Stimulated activated naive CD4-positive, alpha-beta T cell treated with Interleukin-2 at 50 U/mL for 16 hours (primary cell): Measurements from ENCODE around the gene CARMIL3.
A peak's percentile ranks its signal among the peaks of the same experiment; 100 is the strongest.
"Not testable (repeated sequence)": the region's sequence is repeated elsewhere in the genome, so short reads cannot be mapped to it uniquely, and the experiment has no call there.

Source experiments
- DNase-seq: peaks from one replicate; lab custom pipeline; 2025; lab: John Stamatoyannopoulos, UW

CARMIL3 gene

DNA sequence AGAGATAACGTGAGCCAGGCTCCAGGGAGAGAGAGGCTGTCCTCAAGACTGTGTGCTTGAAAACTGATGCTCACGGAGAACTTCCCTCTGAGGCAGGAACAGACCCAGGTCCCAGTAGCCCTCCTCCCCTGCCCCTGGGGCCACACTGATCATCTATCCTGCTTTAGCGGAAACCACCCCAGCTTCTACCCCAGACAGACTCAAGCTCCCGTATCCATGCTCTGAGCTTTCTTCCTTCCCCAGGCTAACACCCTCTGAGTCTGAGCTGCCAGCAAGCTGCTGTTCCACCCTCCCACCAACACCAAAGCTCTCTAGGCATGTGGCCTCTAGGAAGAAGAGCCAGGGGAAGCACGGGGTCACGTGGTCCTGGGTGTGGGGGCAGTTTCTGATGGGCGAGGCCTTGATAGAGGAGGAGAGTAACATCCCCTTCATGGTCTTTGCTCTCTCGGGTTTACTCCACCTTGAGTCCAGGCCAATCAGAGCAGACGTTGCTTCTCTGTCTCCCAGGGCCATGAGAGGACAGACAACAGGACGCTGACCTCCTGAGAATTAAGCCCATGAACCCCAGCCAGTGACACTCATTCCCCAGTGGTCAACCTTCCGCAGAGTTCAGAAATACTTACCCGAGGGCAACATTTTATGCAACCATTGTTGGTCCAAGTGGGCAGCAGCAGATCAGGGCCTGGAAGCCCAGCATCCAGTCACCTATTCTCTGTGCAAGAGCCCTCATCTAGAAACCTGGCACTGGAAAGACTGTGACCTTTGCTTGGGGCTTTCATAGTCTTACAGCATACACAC is 43.7 kb downstream of the CARMIL3 start:
- peak; percentile 64 for DNase-seq

DNA sequence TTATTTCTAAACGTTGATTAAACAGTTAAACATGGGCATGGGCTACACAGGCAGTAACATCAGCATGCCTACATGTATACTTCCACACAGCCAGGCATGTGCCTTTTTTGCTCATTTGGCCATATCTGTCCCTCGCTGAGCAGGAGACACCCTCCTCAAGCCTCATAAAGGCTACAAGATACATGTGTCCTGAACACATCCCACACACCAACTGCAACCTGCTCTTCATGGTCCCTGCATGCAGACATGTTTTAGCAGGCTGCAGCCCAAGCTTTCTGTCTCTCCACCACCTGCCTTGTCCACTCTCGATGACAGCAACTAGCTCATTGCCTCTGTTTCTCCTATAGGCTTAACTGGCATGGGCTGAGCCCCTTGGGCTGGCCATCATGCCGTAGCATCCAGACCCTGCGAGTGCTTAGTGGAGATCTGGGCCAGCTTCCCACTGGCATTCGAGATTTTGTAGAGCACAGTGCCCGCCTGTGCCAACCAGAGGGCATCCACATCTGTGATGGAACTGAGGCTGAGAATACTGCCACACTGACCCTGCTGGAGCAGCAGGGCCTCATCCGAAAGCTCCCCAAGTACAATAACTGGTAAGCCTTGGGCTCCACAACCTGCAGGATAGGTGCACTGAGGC is 44.9 kb downstream of the CARMIL3 start:
- DNase-seq = no peak

DNA sequence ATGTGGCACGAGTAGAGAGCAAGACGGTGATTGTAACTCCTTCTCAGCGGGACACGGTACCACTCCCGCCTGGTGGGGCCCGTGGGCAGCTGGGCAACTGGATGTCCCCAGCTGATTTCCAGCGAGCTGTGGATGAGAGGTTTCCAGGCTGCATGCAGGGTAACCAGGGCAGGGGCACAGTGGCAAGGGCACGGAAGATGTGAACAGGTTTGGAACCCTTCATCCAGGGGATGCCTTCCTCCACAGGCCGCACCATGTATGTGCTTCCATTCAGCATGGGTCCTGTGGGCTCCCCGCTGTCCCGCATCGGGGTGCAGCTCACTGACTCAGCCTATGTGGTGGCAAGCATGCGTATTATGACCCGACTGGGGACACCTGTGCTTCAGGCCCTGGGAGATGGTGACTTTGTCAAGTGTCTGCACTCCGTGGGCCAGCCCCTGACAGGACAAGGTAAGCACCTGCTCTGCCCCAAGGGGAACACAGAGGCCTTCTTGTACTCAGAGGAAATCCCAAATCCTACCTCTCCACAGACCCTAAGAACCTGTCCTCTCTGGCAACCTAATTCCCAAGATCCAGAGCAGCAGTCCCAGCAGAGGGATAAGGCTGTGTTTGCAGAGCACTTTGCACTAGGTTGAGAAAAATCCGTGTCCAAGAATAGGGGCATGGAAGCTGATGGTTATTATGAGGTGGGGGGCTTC is 46.6 kb downstream of the CARMIL3 start:
- DNase-seq = no peak

DNA sequence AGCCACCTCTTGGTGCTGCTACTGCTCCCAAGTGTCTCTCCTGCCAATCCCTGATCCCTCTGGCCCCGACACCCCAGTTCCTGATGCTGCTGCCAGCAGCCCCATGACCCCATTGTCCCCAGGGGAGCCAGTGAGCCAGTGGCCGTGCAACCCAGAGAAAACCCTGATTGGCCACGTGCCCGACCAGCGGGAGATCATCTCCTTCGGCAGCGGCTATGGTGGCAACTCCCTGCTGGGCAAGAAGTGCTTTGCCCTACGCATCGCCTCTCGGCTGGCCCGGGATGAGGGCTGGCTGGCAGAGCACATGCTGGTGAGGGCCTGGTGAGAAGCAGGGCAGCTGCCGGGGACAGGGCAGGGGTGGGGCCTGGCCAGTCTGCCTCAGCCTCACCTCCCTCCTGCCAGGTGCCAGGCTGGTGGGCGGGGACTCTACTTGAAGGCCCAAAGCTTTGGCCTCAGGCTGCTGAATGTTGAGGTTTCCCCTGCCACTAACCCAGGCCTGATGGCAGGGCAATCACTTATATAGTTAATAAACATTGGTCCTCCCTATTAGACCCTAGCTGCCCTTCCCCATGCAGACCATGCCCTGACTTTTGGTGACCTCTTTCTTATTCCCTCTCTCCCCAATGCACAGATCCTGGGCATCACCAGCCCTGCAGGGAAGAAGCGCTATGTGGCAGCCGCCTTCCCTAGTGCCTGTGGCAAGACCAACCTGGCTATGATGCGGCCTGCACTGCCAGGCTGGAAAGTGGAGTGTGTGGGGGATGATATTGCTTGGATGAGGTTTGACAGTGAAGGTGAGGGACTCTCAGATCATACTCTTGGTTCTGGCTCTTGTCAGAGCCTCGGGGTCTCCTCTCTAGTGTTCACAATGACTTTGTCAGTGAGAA is 47.4 kb downstream of the CARMIL3 start:
- DNase-seq = no peak

DNA sequence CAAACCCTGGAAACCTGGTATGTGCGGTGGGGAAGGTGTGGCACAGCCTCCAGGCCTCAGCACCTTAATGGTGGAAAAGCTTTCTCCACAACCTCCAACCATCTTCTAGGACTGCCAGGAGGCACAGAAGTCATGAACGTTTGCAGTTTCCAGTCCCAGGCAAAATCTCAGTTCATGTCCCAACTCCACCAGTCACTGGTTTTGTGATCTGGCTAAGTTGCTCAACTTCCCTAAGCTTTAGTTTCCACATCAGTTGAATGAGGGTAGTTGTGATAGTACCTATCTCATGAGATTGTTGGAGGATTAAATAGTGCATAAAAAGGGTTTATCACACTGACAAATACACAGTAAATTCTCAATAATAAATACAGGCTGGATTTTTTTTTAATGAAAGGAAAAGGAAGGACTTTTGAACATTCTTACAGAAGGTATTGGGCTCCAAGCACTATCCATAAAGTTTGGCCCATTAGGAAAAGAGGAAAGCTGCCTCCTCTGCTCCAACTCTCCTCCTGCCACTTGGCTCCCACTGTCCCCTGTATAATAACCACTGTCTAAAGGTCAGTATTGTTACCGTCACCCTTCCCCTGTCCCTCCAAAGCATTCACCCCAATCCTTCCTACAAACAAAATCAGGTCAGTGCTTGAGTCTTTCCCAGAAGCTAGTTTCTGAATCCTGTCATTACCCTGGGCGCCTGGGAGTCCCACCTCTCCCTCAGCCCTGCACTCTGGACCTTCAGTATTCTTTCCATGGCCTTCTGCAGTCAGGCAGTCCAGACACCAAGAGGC is 48.6 kb downstream of the CARMIL3 start:
- DNase-seq = no peak

DNA sequence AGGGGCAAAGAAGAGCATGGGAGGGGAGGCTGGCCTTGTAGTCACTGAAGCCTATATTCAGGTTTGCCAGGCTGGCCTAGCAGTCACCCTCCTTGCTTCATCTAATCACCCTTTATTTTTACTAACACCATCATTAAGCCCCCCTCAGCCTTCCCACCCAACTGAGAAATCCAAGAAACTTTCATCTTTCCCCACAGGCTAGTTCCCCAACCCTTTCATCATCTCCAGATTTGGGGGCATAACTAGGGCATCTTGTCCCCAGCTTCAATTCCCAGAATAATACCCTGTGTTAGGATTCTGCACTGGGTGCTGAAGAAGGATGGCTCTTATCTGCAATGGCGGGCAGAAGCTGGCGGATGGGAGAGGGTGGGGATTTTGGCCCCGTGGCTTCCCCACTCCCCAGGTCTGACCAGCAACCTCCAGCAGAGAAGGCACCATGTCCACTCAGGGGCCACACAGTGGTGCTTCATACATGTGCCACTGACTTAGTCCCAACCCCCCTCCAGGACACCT is 49.2 kb downstream of the CARMIL3 start:
- no peak for DNase-seq

DNA sequence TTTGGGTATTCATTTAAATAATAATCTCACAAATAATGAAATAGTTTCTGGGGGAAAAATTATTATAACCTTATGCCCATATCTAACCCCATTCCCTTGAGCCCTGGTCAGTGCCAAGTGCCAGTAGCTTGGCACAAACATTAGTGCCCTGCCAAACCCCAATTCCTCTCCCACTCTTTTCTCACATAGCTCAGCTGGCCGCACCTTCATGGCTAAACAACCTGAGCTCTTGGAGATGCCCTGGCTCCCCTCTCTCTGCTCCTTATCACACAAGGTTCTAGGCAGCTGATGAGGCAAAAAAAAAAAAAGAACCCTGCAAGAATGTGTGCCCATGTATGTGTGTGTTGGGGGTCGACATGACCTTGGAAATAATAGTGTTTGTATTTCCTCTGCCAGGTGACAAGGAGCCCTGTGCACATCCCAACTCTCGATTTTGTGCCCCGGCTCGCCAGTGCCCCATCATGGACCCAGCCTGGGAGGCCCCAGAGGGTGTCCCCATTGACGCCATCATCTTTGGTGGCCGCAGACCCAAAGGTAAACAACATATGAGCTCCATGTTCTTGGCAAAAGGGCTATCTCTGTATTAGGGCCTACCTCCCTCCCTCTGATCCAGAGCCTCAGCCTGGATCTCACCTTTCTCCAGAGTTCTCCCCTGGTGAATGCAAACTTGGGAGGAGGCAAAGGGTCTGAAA is 50.7 kb downstream of the CARMIL3 start:
- DNase-seq = no peak

DNA sequence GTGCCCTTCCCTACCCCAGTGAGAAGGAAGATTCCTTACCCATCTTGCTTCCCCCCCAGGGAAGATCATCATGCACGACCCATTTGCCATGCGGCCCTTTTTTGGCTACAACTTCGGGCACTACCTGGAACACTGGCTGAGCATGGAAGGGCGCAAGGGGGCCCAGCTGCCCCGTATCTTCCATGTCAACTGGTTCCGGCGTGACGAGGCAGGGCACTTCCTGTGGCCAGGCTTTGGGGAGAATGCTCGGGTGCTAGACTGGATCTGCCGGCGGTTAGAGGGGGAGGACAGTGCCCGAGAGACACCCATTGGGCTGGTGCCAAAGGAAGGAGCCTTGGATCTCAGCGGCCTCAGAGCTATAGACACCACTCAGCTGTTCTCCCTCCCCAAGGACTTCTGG is 51.6 kb downstream of the CARMIL3 start:
- no peak for DNase-seq

DNA sequence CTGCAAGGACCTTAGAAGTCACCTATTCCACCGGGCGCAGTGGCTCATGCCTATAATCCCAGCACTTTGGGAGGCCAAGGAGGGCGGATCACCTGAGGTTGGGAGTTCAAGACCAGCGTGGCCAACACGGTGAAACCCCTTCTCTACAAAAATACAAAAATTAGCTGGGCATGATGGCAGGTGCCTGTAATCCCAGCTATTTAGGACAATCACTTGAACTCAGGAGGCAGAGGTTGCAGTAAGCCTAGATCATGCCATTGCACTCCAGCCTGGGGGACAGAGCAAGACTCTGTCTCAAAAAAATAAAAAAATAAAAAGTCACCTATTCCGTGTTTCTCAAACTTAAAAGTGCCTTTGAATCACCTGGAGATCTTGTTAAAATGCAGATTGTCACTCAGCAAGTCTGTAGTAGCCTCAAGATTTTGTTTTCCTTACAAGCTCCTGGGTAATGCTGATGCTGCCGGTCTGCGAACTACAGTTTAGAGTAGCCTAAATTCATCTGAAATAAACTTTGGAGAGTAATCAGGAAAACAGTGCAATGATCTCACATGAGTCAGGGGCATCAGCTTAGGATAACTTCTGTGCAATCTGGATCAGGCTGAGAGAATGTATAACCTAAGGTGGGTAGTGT is 53.9 kb downstream of the CARMIL3 start:
- not testable (repeated sequence) for DNase-seq

DNA sequence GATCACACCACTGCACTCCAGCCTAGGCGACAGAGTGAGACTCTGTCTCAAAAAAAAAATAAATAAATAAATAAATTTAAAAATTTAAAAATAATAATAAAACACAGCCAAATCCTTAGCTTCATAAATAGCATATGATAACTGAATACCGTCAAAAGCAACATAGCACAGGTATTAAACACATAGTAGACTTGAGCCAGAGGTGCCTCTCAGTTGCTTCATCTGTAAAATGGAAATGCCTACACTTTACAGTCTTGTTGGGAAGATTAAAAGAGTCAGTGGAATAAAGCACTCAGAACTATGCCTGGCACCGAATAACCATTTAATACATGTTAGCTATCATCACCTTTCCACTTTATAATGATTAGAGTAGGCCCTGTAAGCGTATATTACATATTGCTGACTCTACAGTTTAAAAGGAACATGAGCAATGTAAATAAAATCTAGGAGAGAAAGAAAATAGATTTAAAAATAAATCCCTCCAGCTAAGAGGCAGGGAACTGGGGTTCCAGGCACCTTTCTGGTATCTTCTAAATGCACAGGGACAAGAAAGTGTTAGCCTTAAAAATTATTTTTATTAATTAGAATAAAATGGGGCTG is 55.0 kb downstream of the CARMIL3 start:
- no peak for DNase-seq

DNA sequence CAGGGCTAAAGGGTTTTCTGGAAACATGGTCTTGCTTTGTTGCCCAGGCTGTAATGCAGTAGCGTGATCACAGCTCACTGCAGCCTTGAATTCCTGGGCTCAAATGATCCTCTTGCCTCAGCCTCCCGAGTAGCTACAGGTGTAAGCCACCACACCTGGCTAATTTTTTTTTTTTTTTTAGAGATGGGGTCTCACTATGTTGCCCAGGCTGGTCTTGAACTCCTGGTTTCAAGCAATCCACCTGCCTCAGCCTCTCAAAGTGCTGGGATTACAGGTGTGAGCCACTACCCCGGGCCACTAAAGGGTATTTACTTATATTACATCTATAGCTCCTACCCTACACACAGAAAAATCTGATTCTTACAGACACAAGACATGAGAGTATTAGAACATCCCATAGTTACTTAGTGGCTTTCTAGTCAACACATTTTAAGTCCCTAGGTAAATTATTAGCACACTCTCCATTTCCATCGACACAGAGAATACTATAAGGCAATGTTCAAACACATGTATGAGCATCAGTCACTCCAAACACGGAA is 56.6 kb downstream of the CARMIL3 start:
- DNase-seq = no peak

DNA sequence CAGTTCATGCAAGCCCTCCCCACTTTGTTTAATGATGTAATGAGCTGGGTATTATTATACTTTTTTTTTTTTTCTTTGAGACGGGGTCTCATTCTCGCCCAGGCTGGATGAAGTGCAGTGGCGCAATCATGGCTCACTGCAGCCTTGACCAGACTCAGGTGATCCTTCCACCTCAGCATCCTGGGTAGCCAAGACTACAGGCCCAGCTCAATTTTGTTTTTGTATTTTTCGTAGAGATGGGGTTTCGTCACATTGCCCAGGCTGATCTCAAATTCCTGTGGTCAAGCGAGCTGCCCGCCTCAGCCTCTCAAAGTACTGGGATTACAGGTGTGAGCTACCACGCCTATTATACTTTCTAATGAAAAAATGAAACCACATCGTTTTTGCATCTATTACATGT is 58.3 kb downstream of the CARMIL3 start:
- DNase-seq = no peak

DNA sequence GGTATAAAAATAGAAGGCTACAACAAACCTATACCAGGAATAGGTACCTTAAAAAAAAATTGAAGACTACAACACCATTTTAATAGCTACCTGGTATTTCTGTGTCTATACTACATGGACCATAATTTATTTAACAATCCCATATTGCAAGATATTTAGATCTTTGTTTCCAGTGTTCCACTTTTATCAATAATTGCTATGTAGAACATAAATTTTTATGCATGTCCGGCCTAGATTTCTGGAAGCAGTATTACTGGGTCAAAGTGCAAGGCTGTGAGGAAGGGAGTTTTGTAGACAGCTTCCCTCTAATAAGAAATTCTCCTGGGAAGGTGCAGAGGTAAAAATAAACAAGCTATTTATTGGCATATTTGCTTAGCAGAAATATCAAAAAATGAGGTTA is 58.7 kb downstream of the CARMIL3 start:
- no peak for DNase-seq

DNA sequence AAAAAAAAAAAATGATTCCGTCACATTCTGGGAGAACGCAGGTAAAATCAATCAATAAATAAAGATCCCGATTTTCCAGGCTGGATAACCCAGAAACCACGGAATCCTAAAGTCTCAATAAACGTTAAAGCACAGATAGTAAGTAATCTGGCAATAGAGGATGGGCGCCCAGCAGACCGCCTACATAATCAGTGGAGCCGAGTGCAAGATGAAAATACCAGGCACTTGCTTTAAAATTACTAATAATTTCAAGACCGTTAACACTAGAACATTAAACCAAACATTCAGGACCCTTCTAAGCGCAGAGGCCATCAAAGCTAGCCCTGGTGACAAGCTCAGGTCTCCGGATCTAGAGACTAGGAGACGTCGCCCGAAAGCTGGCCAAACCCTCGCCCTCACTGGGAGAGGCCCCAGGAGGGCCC is 61.6 kb downstream of the CARMIL3 start:
- DNase-seq = no peak

DNA sequence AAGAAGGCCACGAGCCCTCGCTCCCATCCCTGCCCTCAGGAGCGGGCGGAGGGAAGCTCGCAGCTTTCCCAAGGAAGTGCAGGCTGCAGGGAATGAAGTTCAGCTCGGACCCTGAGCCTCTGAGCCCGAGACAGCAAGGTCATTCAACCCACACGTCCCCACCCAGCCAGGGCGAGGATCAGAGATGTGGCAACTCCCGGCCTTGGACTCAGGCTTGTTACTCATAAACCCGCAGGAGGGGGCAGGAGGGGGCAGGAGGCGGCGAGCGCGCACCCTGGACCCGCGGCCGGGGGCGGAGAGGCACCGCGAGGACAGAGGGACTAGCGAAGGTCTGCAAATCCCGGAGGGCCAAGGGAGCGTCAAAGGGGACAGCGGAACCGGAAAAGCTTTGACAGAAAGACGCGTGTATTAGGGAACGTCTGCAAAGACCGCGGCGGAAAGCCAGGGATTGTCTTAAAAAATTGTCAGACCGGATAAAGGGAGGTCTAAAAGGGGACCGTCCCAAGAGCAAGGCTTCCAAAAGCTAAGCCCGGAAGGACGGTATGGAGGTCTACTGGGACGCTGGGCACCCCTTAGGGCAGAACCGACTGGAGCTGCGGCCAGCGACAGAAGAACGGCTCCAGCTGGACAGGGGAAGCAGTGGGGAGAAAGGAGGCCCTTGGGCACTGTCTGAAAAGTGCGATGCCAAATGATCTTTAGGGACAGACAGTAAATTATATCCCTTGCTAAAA is 62.2 kb downstream of the CARMIL3 start:
- DNase-seq = peak; percentile 77

DNA sequence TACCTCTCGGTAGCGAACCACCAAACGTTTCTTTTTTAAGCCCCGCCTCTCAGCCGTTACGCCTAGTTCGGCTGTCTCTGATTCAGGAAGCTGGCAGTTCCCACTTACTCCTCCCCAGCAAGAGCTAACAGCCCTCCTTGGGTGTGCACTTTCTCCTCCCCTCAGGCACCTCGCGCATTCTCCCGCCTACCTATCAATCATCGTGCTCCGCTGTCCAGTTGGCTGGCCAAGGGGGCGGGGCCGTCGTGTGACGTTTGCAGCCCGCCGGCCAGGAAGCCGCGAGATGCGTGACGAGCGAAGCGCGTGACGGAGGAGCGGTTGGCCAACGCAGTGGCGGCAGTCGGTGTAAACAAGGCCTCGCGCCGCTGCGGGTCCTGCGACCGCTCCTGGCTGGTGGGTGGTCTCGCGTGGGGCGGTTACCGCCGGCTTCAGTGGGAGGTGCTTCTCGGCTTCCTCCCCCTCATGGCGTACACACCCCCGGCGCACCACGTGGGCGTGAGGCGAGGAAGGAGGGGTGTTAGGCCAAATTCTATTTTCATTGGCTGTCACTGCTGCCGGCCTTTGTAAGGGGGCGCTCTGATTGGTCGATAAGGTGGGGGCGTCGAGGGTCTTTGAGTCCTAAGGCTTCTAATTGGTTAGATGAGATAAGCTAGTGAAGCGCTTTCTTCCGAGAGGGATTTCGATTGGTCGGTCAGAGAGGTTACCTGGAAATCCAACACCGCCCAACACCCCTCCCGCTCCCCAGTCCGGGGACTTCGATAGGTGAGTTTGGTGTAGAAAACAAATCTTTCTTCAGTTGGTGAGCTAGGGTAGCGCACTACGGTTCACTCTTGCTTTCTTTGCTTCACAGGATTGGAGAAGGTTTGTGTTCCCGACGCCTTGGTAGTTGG is 63.0 kb downstream of the CARMIL3 start, which contains the start of the genes DCAF11 and NRL:
Gene DCAF11, plus strand, starts transcription at position 246 of the 890 bp plus-strand sequence. CDS start 818 bp downstream, outside the sequence.
Gene NRL, minus strand, starts transcription at position 418 of the 890 bp plus-strand sequence. CDS start 32,101 bp downstream, outside the sequence.
- peak; percentile 98 for DNase-seq
